ENCODE results near the gene OTC.

The OTC gene

GRCh38 chrX:38468563-38469157, 116.3 kb downstream of the OTC start:
- no peak for DNase-seq
- Mint-ChIP-seq H3K27ac (no peak overlapping the region), H3K27me3 (ENCODE audit: low read depth, poor library complexity) (no peaks in the 10 kb centered on the region), H3K4me3 (no peak overlapping the region), H3K4me1 (no peaks in the 10 kb centered on the region), H3K36me3 (ENCODE audit: low read depth) (no peaks in the 10 kb centered on the region), H3K9me3 (peaks cover 56% of the 10 kb centered on the region)
- TF ChIP-seq CTCF (IDR thresholded peaks at IDR 0.05): no peak
